A673 (cell line): ENCODE data around the gene GRIN2C. TPM values are rescaled to one million over a fixed set of nuclear protein-coding genes. Genes with fewer than 3 reads are reported as not detected.

Source experiments
- BruUV-seq: library from RNA; stranded (reverse); fragments of 400-500 nt; replicated peaks from 2 replicates; lab custom pipeline; 2021; lab: Mats Ljungman, UMichigan
- CTCF ChIA-PET: fragments of 300-600 bp; sonication (Branson Sonifier 250); formaldehyde crosslinking; loops from one replicate; lab custom pipeline; 2022; ENCODE audit warnings: antibody characterized with exemption; lab: Charles Lee
- POLR2A ChIA-PET: fragments of 300-600 bp; sonication (Branson Sonifier 250); formaldehyde crosslinking; loops from one replicate; lab custom pipeline; 2022; ENCODE audit warnings: antibody characterized with exemption; ENCODE audit not compliant: low non-redundant PET; lab: Charles Lee
- DNase-seq: peaks from one replicate; pipeline ENCODE4 v3.0.0-alpha.2; 2015; ENCODE audit warnings: low spot score
- H3K27ac ChIP-seq: fragments of 200-600 bp; sonication (generic); 2 replicates; pipeline ENCODE4 v1.5.1; 2016; ENCODE audit warnings: mixed run types, low read depth, mild to moderate bottlenecking, mixed read lengths, antibody characterized with exemption, low read length; ENCODE audit not compliant: poor library complexity, severe bottlenecking
- H3K27me3 ChIP-seq: fragments of 200-600 bp; sonication (generic); replicated peaks from 2 replicates; pipeline ENCODE4 v1.6.1; 2017; ENCODE audit warnings: mixed run types, low read depth, mild to moderate bottlenecking, mixed read lengths, antibody characterized with exemption, low read length; ENCODE audit not compliant: insufficient read depth, poor library complexity
- H3K36me3 ChIP-seq: fragments of 200-600 bp; sonication (generic); 2 replicates; pipeline ENCODE4 v1.6.1; 2016; ENCODE audit warnings: mixed run types, mild to moderate bottlenecking, mixed read lengths, antibody characterized with exemption, low read length; ENCODE audit not compliant: insufficient read depth, poor library complexity, severe bottlenecking
- H3K4me1 ChIP-seq: fragments of 200-600 bp; sonication (generic); 2 replicates; pipeline ENCODE4 v1.6.1; 2017; ENCODE audit warnings: mixed run types, mild to moderate bottlenecking, mixed read lengths, antibody characterized with exemption, low read length; ENCODE audit not compliant: insufficient read depth, poor library complexity, severe bottlenecking
- H3K4me3 ChIP-seq: fragments of 200-600 bp; sonication (generic); 2 replicates; pipeline ENCODE4 v1.5.1; 2016; ENCODE audit warnings: low read depth, mixed run types, mild to moderate bottlenecking, mixed read lengths, low read length; ENCODE audit not compliant: poor library complexity, severe bottlenecking
- H3K9me3 ChIP-seq: fragments of 200-600 bp; sonication (generic); 2 replicates; pipeline ENCODE4 v1.6.1; 2016; ENCODE audit warnings: mixed run types, low read depth, mild to moderate bottlenecking, mixed read lengths, antibody characterized with exemption, low read length; ENCODE audit not compliant: poor library complexity, severe bottlenecking
- EZH2 ChIP-seq: fragments of 200-600 bp; sonication (generic); IDR thresholded peaks from 2 replicates; pipeline ENCODE4 v1.6.1; 2017; ENCODE audit warnings: borderline replicate concordance, low read depth, mild to moderate bottlenecking, mixed read lengths, antibody characterized with exemption, low read length; ENCODE audit not compliant: poor library complexity, severe bottlenecking
- intact Hi-C: fragments of 100-400 bp; cut with micrococcal nuclease; formaldehyde crosslinking; loops from one replicate; pipeline ENCODE4 v1.10.0; 2022; ENCODE audit not compliant: unreplicated experiment
- total RNA-seq: library from RNA; stranded (reverse); gene quantifications from 2 replicates; pipeline ENCODE4 v1.2.3, GENCODE V29; 2021
- TF ChIP-seq, protein P1 (sequence below): fragments of 300-800, 200-600 bp; sonication (generic); conservative IDR thresholded peaks from 2 replicates; pipeline ENCODE4 v1.5.1; 2017; ENCODE audit warnings: low read depth, mild to moderate bottlenecking, antibody characterized with exemption, low read length, moderate library complexity, mixed read lengths

Gene GRIN2C
- total RNA-seq, 1 experiment from 2014 or later = 0.09 TPM

GRCh38 chr17:74862108-74862901 is 2.6 kb upstream of the GRIN2C start:
- peaks cover 21% of the 10 kb centered on the region for H3K4me1 ChIP-seq
- POLR2A ChIA-PET = no interaction called here

GRCh38 chr17:74861662-74862107 is 2.0 kb upstream of the GRIN2C start:
- DNase-seq = no peak
- H3K27me3 ChIP-seq = peaks cover 30% of the 10 kb centered on the region
- BruUV-seq = no TSS peak
- no peak for TF ChIP-seq EZH2
- TF ChIP-seq, protein P1, sequence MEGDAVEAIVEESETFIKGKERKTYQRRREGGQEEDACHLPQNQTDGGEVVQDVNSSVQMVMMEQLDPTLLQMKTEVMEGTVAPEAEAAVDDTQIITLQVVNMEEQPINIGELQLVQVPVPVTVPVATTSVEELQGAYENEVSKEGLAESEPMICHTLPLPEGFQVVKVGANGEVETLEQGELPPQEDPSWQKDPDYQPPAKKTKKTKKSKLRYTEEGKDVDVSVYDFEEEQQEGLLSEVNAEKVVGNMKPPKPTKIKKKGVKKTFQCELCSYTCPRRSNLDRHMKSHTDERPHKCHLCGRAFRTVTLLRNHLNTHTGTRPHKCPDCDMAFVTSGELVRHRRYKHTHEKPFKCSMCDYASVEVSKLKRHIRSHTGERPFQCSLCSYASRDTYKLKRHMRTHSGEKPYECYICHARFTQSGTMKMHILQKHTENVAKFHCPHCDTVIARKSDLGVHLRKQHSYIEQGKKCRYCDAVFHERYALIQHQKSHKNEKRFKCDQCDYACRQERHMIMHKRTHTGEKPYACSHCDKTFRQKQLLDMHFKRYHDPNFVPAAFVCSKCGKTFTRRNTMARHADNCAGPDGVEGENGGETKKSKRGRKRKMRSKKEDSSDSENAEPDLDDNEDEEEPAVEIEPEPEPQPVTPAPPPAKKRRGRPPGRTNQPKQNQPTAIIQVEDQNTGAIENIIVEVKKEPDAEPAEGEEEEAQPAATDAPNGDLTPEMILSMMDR = no peak
- H3K36me3 ChIP-seq = no peaks in the 10 kb centered on the region
- peaks cover 21% of the 10 kb centered on the region for H3K4me1 ChIP-seq
- H3K27ac ChIP-seq = no peak overlapping the region
- POLR2A ChIA-PET = no interaction called here
- intact Hi-C loops = loop anchor here (1.0 to 5.0 kb wide), 2 partner anchors 39 to 70 kb away; no protein-coding TSS in a partner anchor
- H3K9me3 ChIP-seq = no peaks in the 10 kb centered on the region
- CTCF ChIA-PET = interaction anchor here (0.8 to 2.6 kb wide), 9 partner anchors 39 to 204 kb away, joined by 3 to 15 read pairs (median 5); partner anchors contain the start of gene NAT9
- H3K4me3 ChIP-seq = no peak overlapping the region

More at GRCh38 chr17:74862108-74862901, 2.6 kb upstream of the GRIN2C start:
- CTCF ChIA-PET = interaction anchor here (0.7 to 2.6 kb wide), 11 partner anchors 19 to 205 kb away, joined by 3 to 15 read pairs (median 5); partner anchors contain the start of gene NAT9
- BruUV-seq = no TSS peak
- DNase-seq = peak; percentile 73
- intact Hi-C loops = loop anchor here (1.0 to 5.0 kb wide), 2 partner anchors 40 to 71 kb away; no protein-coding TSS in a partner anchor
- Histone ChIP-seq H3K9me3 (no peaks in the 10 kb centered on the region), H3K36me3 (no peaks in the 10 kb centered on the region), H3K4me3 (no peak overlapping the region), H3K27me3 (peaks cover 30% of the 10 kb centered on the region), H3K27ac (no peak overlapping the region)
- TF ChIP-seq EZH2 = no peak
- TF ChIP-seq, protein P1 = peak; percentile 79

DNA sequence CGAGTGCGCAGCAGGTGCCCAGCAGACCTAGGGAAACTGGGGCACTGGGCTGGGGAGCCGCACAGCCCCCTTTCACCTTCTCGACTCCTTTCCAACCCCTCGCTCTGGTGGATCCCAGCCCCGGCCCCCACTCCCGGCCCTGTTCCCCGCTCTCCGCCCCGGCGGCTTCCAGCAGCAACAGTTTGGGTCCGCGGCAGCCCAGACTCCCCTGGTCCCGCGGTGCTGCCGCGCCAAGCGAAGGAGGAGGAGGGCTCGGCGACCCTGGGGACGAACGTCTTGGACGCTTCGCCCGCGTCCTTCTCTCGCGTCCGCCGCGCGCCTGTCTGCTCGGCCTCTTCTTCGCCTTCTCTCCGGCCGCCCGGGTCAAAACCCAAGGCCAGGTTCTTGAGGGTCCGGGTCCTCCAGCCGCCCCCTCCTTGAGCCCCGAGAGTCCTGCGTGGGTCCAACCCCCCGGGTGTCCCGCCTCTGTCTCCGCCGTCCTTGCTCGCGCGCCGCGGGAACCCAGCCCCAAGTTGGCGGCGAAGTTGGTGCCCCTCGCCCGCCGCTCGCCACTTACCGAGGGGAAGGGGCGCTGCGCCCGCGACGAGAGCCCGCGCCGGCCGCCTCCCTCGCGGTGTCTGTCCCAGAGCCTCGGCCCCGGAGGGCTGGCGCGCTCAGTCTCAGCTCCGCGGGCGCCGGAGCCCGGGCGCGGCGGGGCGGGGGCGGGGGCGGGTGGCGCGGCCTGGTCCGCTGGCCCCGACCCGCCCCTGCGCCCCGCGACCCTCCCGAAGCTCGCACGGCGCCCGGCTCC is 1.4 kb upstream of the GRIN2C start:
- Histone ChIP-seq H3K27ac (no peak overlapping the region), H3K4me1 (peaks cover 21% of the 10 kb centered on the region), H3K9me3 (no peaks in the 10 kb centered on the region), H3K36me3 (no peaks in the 10 kb centered on the region), H3K27me3 (peaks cover 30% of the 10 kb centered on the region), H3K4me3 (peak overlapping the region; percentile 49)
- TF ChIP-seq, protein P1 = no peak
- TF ChIP-seq EZH2 = peak; percentile 71
- ChIA-PET CTCF (interaction anchor here (0.6 to 2.6 kb wide), 9 partner anchors 35 to 614 kb away, joined by 3 to 15 read pairs (median 4); partner anchors contain the start of gene NAT9), POLR2A (no interaction called here)
- DNase-seq = no peak
- no TSS peak for BruUV-seq
- intact Hi-C loops = loop anchor here (5.0 kb wide), 1 partner anchor 39 kb away; no protein-coding TSS in a partner anchor
